SK-N-SH (cell line): Measurements from ENCODE around the gene WDCP. TPM values are rescaled to one million over a fixed set of nuclear protein-coding genes. Genes with fewer than 3 reads are reported as not detected.

Source experiments
- CTCF ChIA-PET: fragments of 300-600, 350-600 bp; formaldehyde crosslinking; extraction: SDS; loops from one replicate; lab custom pipeline; 2021; lab: Yijun Ruan, JAX
- POLR2A ChIA-PET: fragments of 350-600 bp; sonication (Branson Sonifier 250); formaldehyde crosslinking; extraction: SDS; loops from one replicate; lab custom pipeline; 2020; ENCODE audit warnings: antibody characterized with exemption, inconsistent platforms; lab: Yijun Ruan, JAX
- DNase-seq: peaks from one replicate; pipeline ENCODE4 v3.0.0; 2012
- H2AFZ ChIP-seq: fragments of 200-600 bp; sonication (generic); 2 replicates; pipeline ENCODE4 v1.8.1; 2016; ENCODE audit warnings: antibody characterized with exemption, mild to moderate bottlenecking, low read depth
- H3F3A ChIP-seq: fragments of 200-600 bp; sonication (generic); replicated peaks from 2 replicates; pipeline ENCODE3; 2016; ENCODE audit warnings: antibody characterized with exemption, mild to moderate bottlenecking; ENCODE audit not compliant: insufficient read depth
- H3K27ac ChIP-seq, 2 experiments: fragments of 200-500 bp in 1 of 2; fragments of 200-600 bp in 1 of 2; sonication (Bioruptor generic) in 1 of 2; sonication (generic), shearing (Covaris generic) in 1 of 2; 2 replicates each; pipeline versions ENCODE4 v1.5.1 to v1.6.1; 2014 to 2016; ENCODE audit warnings: low read depth in 2 of 2, inconsistent platforms in 1 of 2, low read length in 1 of 2, mild to moderate bottlenecking in 1 of 2, mixed read lengths in 1 of 2
- H3K27me3 ChIP-seq: fragments of 200-600 bp; sonication (generic), shearing (Covaris generic); 2 replicates; pipeline ENCODE4 v1.6.1; 2016; ENCODE audit warnings: mixed run types; ENCODE audit not compliant: insufficient read depth
- H3K36me3 ChIP-seq, 2 experiments: fragments of 200-500 bp in 1 of 2; fragments of 200-600 bp in 1 of 2; sonication (Bioruptor generic) in 1 of 2; sonication (generic) in 1 of 2; replicated peaks in 1 of 2; 2 replicates each; pipeline versions ENCODE3 to v1.5.1; 2014 to 2016; ENCODE audit warnings: low read length in 1 of 2, mild to moderate bottlenecking in 1 of 2; ENCODE audit not compliant: insufficient read depth in 2 of 2, control insufficient read depth in 1 of 2
- H3K4me1 ChIP-seq, 2 experiments: fragments of 200-500 bp in 1 of 2; fragments of 200-600 bp in 1 of 2; sonication (Bioruptor generic) in 1 of 2; sonication (generic), shearing (Covaris generic) in 1 of 2; 2 replicates each; pipeline versions ENCODE4 v1.5.1 to v1.6.1; 2014 to 2016; ENCODE audit warnings: low read depth in 1 of 2, low read length in 1 of 2, mixed run types in 1 of 2; ENCODE audit not compliant: insufficient read depth in 2 of 2, control insufficient read depth in 1 of 2
- H3K4me2 ChIP-seq: fragments of 200-600 bp; sonication (generic), shearing (Covaris generic); 2 replicates; pipeline ENCODE4 v1.6.1; 2017; ENCODE audit warnings: mixed run types
- H3K4me3 ChIP-seq, 2 experiments: fragments of 200-500 bp in 1 of 2; fragments of 200-600 bp in 1 of 2; sonication (Bioruptor generic) in 1 of 2; sonication (generic), shearing (Covaris generic) in 1 of 2; 2 replicates each; pipeline versions ENCODE4 v1.5.1 to v1.8.1; 2014 to 2016; ENCODE audit warnings: low read depth in 2 of 2, inconsistent platforms in 1 of 2, low read length in 1 of 2, mild to moderate bottlenecking in 1 of 2, mixed read lengths in 1 of 2, moderate library complexity in 1 of 2
- H3K79me2 ChIP-seq: fragments of 200-600 bp; sonication (generic); 2 replicates; pipeline ENCODE4 v1.8.1; 2017; ENCODE audit warnings: mild to moderate bottlenecking; ENCODE audit not compliant: insufficient read depth
- H3K9ac ChIP-seq: fragments of 200-600 bp; sonication (generic); 2 replicates; pipeline ENCODE4 v1.6.1; 2017; ENCODE audit warnings: mixed run types
- H3K9me2 ChIP-seq: fragments of 200-600 bp; sonication (generic); 2 replicates; pipeline ENCODE4 v1.6.1; 2017; ENCODE audit warnings: mixed run types
- H3K9me3 ChIP-seq: fragments of 200-600 bp; sonication (generic); 2 replicates; pipeline ENCODE4 v1.6.1; 2017; ENCODE audit warnings: mixed run types, mild to moderate bottlenecking, moderate library complexity
- H4K20me1 ChIP-seq: fragments of 200-600 bp; sonication (generic); 2 replicates; pipeline ENCODE4 v1.6.1; 2017; ENCODE audit warnings: mild to moderate bottlenecking, mixed run types; ENCODE audit not compliant: insufficient read depth
- CHD2 ChIP-seq: fragments of 150-350 bp; IDR thresholded peaks from 2 replicates; pipeline ENCODE4 v1.6.1; 2018; ENCODE audit warnings: low read length; ENCODE audit not compliant: partially characterized antibody
- ELF1 ChIP-seq: IDR thresholded peaks from 2 replicates; pipeline ENCODE4 v1.4.0; 2012
- EP300 ChIP-seq, 2 experiments: IDR thresholded peaks; 2 replicates each; pipeline versions ENCODE4 v1.4.0 to v1.6.1; 2012; ENCODE audit warnings: borderline replicate concordance in 1 of 2, low read depth in 1 of 2, low read length in 1 of 2
- FOSL2 ChIP-seq: IDR thresholded peaks from 2 replicates; pipeline ENCODE4 v1.4.0; 2012; ENCODE audit warnings: low read depth, mild to moderate bottlenecking, moderate library complexity, borderline replicate concordance
- FOXJ3 ChIP-seq: sonication (generic); formaldehyde crosslinking; IDR thresholded peaks from 2 replicates; pipeline ENCODE4 v1.5.1; 2020; ENCODE audit warnings: mild to moderate bottlenecking, missing genetic modification reagents
- GABPA ChIP-seq: IDR thresholded peaks from 2 replicates; pipeline ENCODE4 v1.4.0; 2012; ENCODE audit warnings: low read depth, mild to moderate bottlenecking
- GATA2 ChIP-seq: sonication (generic); formaldehyde crosslinking; IDR thresholded peaks from 2 replicates; pipeline ENCODE4 v1.5.0; 2020; ENCODE audit warnings: mild to moderate bottlenecking, missing genetic modification reagents
- NRF1 ChIP-seq: IDR thresholded peaks from 2 replicates; pipeline ENCODE4 v1.6.1; 2012; ENCODE audit warnings: low read depth, mild to moderate bottlenecking, low read length
- PBX3 ChIP-seq: IDR thresholded peaks from 2 replicates; pipeline ENCODE4; 2012
- RCOR1 ChIP-seq: fragments of 150-350 bp; IDR thresholded peaks from 2 replicates; pipeline ENCODE4 v1.6.1; 2017; ENCODE audit warnings: antibody characterized with exemption, low read length
- RXRA ChIP-seq: IDR thresholded peaks from 2 replicates; pipeline ENCODE4 v1.4.0; 2012; ENCODE audit warnings: low read depth, mild to moderate bottlenecking, borderline replicate concordance
- SIN3A ChIP-seq: IDR thresholded peaks from 2 replicates; pipeline ENCODE4 v1.6.1; 2012; ENCODE audit warnings: low read depth, mild to moderate bottlenecking, low read length, moderate library complexity, borderline replicate concordance
- TAF1 ChIP-seq: IDR thresholded peaks from 2 replicates; pipeline ENCODE4 v1.6.1; 2012; ENCODE audit warnings: low read depth, mild to moderate bottlenecking, low read length, moderate library complexity, borderline replicate concordance
- USF2 ChIP-seq: fragments of 150-350 bp; IDR thresholded peaks from 2 replicates; pipeline ENCODE4 v1.6.1; 2017; ENCODE audit warnings: antibody characterized with exemption, low read length, low read depth, borderline replicate concordance
- YY1 ChIP-seq: IDR thresholded peaks from 2 replicates; pipeline ENCODE4 v1.4.0; 2012; ENCODE audit warnings: low read depth, mild to moderate bottlenecking
- WGBS: methylation state at CpG from one replicate; pipeline ENCODE4 v1.1.6; 2017; ENCODE audit warnings: low lambda C conversion rate; 5-methylcytosine and 5-hydroxymethylcytosine counted together
- polyA plus RNA-seq, 3 experiments: library from polyadenylated mRNA; depleted of rRNA; stranded (reverse); fragments of >200 nt; gene quantifications; 2 replicates each; pipeline ENCODE4 v1.2.3, GENCODE V29; 2012

The WDCP gene
- polyA plus RNA-seq, 1 of the 3 experiments (the other 2 are of a cell fraction) = 7.1 TPM

- Histone ChIP-seq H3K27ac (no peak overlapping the region), H3K4me2 (no peak overlapping the region), H3K4me3 (no peak overlapping the region), H3F3A (no peaks in the 10 kb centered on the region)
- TF ChIP-seq FOSL2 (no peak), GATA2 (no peak), SIN3A (no peak), NRF1 (no peak), RXRA (no peak), ELF1 (no peak), CHD2 (no peak), USF2 (no peak), YY1 (no peak), GABPA (no peak), TAF1 (no peak), RCOR1 (no peak), EP300 (IDR thresholded peaks at IDR 0.05; ENCODE audit: borderline replicate concordance in 1 of 2, low read depth in 1 of 2, low read length in 1 of 2) (no peak), FOXJ3 (CRISPR knock-in tag) (no peak), PBX3 (no peak)
- TF ChIP-seq, all 33 proteins: peak for 0
- Histone ChIP-seq H3K27me3 (no peaks in the 10 kb centered on the region), H2AFZ (no peak overlapping the region), H3K36me3 (peaks cover 0 to 10% of the 10 kb centered on the region in 2 experiments), H3K9me2 (no peaks in the 10 kb centered on the region), H3K79me2 (no peaks in the 10 kb centered on the region), H4K20me1 (no peaks in the 10 kb centered on the region), H3K9ac (no peak overlapping the region), H3K9me3 (no peaks in the 10 kb centered on the region), H3K4me1 (no peaks in the 10 kb centered on the region)
- ChIA-PET POLR2A (no interaction called here), CTCF (interaction anchor here (0.8 kb wide), 1 partner anchor 13 kb away, joined by 3 read pairs; the partner anchor contains the start of gene MFSD2B)
- DNase-seq = no peak
- WGBS = 97% methylated on average over 14 of the region's 14 CpGs
Observed at GRCh38 chr2:24022324-24022974, 24.7 kb downstream of the WDCP start.
